Activated B cell treated with CpG ODN at 0.5 μM for 24 hours (primary cell): ENCODE measurements around the gene SLC7A4. TPM values are rescaled to one million over a fixed set of nuclear protein-coding genes. Genes with fewer than 3 reads are reported as not detected.
"Not testable (repeated sequence)": the region's sequence is repeated elsewhere in the genome, so short reads cannot be mapped to it uniquely, and the experiment has no call there.

Source experiments
- ATAC-seq: fragments of 200-7000 bp; cut with Tn5 transposase; one replicate; pipeline ENCODE4 v1.10.0; 2021; ENCODE audit warnings: low read depth, mild to moderate bottlenecking, moderate library complexity
- CTCF ChIA-PET: fragments of 350-600 bp; sonication (Branson Sonifier 250); formaldehyde crosslinking; loops from one replicate; lab custom pipeline; 2021; ENCODE audit warnings: antibody characterized with exemption; lab: Charles Lee
- POLR2A ChIA-PET: fragments of 350-600 bp; sonication (Branson Sonifier 250); formaldehyde crosslinking; loops from one replicate; lab custom pipeline; 2021; ENCODE audit warnings: antibody characterized with exemption; lab: Charles Lee
- DNase-seq: peaks from one replicate; pipeline ENCODE4 v3.0.0; 2022
- H3K27ac Mint-ChIP-seq: one replicate; pipeline ENCODE4 v1.8.0; 2020; ENCODE audit warnings: mixed read lengths
- H3K27me3 Mint-ChIP-seq: one replicate; pipeline ENCODE4 v1.8.0; 2021; ENCODE audit warnings: mixed read lengths
- H3K36me3 Mint-ChIP-seq: one replicate; pipeline ENCODE4 v1.8.0; 2021; ENCODE audit warnings: low read depth, mixed read lengths
- H3K4me1 Mint-ChIP-seq: one replicate; pipeline ENCODE4 v1.8.0; 2021; ENCODE audit warnings: mixed read lengths
- H3K4me3 Mint-ChIP-seq: one replicate; pipeline ENCODE4 v1.8.0; 2020; ENCODE audit warnings: mild to moderate bottlenecking, mixed read lengths
- H3K9me3 Mint-ChIP-seq: one replicate; pipeline ENCODE4 v1.8.0; 2020; ENCODE audit warnings: mixed read lengths
- intact Hi-C: fragments of 100-400 bp; cut with micrococcal nuclease; formaldehyde crosslinking; loops from one replicate; pipeline ENCODE4 v1.15.1; 2024
- total RNA-seq: library from RNA; stranded (reverse); gene quantifications from 2 replicates; pipeline ENCODE4 v1.2.3, GENCODE V29; 2022
- TF ChIP-seq, protein P1 (sequence below): fragments of 200-600 bp; IDR thresholded peaks from one replicate; pipeline ENCODE4 v1.8.0; 2022; ENCODE audit warnings: antibody characterized with exemption, mild to moderate bottlenecking

Gene SLC7A4
- total RNA-seq, 1 donor from 2014 or later = not detected

DNA sequence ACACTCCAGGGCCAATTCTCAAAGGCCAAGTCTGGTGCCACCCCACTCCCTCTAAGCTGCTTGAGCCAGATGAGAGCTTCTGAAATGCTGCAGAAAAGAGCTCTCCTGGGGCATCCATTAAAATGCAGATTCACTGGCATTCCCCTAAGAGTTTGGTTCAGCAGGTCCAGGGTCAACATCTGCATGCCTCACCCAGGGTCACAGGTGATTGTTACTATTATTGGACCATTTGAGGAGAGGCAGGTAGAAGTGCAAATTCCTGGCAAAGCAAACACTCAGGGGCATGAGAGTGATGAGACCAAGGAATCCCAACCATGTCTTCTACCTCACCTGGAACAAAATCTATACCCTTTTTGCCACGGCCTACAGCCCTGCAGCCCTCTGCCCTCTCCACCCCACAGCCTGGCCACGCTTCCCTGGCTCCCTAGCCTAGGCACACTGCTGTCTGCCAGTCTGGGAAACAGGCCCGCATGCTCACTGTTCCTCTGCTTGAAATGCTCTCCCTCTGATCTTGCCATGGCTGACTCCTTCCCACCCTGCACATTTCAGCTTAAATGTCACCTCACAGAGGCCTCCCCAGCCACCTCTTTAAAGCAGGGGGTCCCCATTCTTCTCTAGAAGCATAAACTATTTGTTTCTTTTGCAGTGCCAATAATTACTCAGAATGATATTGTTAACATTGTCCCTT lies 21.8 kb downstream of the SLC7A4 start:
- Mint-ChIP-seq H3K4me1 (peaks cover 24% of the 10 kb centered on the region), H3K27ac (no peak overlapping the region), H3K4me3 (no peak overlapping the region), H3K36me3 (no peaks in the 10 kb centered on the region), H3K27me3 (no peaks in the 10 kb centered on the region), H3K9me3 (no peaks in the 10 kb centered on the region)
- DNase-seq (no peak), ATAC-seq (no peak)
- CTCF ChIA-PET = no interaction called here
- POLR2A ChIA-PET = no interaction called here
- TF ChIP-seq, protein P1, sequence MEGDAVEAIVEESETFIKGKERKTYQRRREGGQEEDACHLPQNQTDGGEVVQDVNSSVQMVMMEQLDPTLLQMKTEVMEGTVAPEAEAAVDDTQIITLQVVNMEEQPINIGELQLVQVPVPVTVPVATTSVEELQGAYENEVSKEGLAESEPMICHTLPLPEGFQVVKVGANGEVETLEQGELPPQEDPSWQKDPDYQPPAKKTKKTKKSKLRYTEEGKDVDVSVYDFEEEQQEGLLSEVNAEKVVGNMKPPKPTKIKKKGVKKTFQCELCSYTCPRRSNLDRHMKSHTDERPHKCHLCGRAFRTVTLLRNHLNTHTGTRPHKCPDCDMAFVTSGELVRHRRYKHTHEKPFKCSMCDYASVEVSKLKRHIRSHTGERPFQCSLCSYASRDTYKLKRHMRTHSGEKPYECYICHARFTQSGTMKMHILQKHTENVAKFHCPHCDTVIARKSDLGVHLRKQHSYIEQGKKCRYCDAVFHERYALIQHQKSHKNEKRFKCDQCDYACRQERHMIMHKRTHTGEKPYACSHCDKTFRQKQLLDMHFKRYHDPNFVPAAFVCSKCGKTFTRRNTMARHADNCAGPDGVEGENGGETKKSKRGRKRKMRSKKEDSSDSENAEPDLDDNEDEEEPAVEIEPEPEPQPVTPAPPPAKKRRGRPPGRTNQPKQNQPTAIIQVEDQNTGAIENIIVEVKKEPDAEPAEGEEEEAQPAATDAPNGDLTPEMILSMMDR = no peak
- intact Hi-C loops = loop anchor here (5.0 kb wide), 1 partner anchor 308 kb away; no protein-coding TSS in a partner anchor

DNA sequence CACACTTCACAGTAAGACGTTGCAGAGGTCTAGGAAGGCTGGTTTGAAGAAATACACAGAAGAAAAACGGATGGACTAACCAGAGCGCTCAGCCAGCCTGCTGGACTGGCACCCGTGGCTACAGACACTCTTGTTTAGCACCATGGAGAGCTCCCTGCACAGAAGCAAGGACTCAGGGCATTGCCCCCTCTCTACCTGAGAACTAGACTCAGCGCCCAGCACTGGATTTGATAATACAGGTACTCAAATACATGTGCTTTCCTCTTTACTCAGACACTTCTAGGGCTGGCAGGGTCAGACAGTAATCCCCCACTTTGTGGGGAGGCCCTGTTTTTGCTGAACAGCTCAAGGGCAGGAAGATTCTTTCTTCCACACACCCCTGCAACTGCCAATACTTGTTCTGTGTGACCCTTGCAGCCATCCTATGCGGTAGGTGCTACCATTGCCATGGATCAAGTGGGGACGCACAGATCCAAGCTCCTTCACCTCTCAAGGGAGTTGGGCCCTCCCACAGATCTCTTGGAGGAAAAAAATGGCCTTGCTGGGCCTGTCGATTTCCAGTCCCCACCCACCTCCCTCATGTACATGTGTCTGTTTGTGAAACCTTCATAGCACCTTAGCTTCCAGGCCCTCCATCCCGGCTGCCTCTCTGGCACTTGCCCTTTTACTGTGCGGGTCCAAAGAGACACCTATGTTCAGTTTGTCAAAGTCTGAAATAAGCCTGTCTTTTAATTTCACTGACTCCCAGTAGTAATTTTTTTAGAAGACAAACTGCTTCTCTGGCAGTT lies 22.5 kb downstream of the SLC7A4 start:
- TF ChIP-seq, protein P1 = no peak
- ChIA-PET CTCF (no interaction called here), POLR2A (no interaction called here)
- intact Hi-C loops = loop anchor here (5.0 kb wide), 1 partner anchor 308 kb away; no protein-coding TSS in a partner anchor
- Mint-ChIP-seq H3K36me3 (no peaks in the 10 kb centered on the region), H3K4me3 (no peak overlapping the region), H3K27me3 (no peaks in the 10 kb centered on the region), H3K9me3 (no peaks in the 10 kb centered on the region), H3K4me1 (peaks cover 16% of the 10 kb centered on the region), H3K27ac (no peak overlapping the region)
- no peak for ATAC-seq
- no peak for DNase-seq

DNA sequence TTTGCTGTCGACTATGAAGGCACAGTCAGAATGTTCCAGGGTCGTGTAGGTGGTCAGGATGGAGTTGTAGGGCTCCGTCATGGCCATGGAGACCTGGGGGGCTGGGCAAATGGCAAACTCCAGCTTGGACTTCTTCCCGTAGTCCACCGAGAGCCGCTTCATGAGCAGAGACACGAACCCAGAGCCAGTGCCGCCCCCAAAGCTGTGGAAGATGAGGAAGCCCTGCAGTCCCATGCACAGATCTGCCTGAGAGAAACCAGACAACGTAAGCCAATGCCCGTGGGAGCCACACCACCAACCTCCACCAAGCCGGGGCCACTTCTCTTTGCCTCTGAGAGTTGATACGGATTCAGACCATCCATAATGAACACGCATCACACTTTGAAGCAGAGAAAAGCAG lies 23.2 kb downstream of the SLC7A4 start:
- H3K9me3 Mint-ChIP-seq, ATAC-seq, intact Hi-C loops, H3K36me3 Mint-ChIP-seq, DNase-seq, H3K27me3 Mint-ChIP-seq, H3K4me3 Mint-ChIP-seq, H3K27ac Mint-ChIP-seq, POLR2A ChIA-PET, CTCF ChIA-PET: not testable (repeated sequence)
- peaks cover 10% of the 10 kb centered on the region for H3K4me1 Mint-ChIP-seq

DNA sequence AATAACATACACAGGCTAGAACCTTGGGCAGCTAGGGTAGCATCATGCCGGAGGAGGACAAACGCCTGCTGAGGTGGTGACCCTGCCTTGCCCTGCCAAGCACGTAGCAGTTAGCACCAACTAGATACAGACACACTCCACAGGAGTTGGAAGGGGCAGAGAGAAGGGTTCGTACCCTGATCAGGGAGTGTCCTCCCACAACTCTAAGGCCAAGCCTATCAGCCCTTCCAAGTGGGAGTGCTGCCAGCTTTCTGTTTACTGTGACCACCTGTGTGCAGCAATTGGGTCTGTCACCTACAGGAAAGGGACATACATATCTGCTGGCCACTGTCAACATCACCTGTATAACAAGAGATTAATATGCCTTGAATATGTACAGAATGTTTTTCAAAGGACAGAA lies 28.6 kb downstream of the SLC7A4 start:
- ChIA-PET POLR2A (interaction anchor here (3.5 to 6.5 kb wide), 2 partner anchors 10 to 22 kb away, joined by 37 to 90 read pairs; partner anchors contain the start of genes LZTR1 and P2RX6), CTCF (no interaction called here)
- peaks cover 26% of the 10 kb centered on the region for H3K4me1 Mint-ChIP-seq
- peak overlapping the region; percentile 98 for H3K27ac Mint-ChIP-seq
- intact Hi-C loops = loop anchor here (2.0 to 5.0 kb wide), 2 partner anchors 36 to 887 kb away; partner anchors contain the start of genes AIFM3, RANBP1 and TRMT2A
- no peaks in the 10 kb centered on the region for H3K9me3 Mint-ChIP-seq
- H3K27me3 Mint-ChIP-seq = no peaks in the 10 kb centered on the region
- H3K36me3 Mint-ChIP-seq = peaks cover 17% of the 10 kb centered on the region
- DNase-seq (no peak), ATAC-seq (no peak)
- TF ChIP-seq, protein P1 = no peak
- peak overlapping the region; percentile 93 for H3K4me3 Mint-ChIP-seq

DNA sequence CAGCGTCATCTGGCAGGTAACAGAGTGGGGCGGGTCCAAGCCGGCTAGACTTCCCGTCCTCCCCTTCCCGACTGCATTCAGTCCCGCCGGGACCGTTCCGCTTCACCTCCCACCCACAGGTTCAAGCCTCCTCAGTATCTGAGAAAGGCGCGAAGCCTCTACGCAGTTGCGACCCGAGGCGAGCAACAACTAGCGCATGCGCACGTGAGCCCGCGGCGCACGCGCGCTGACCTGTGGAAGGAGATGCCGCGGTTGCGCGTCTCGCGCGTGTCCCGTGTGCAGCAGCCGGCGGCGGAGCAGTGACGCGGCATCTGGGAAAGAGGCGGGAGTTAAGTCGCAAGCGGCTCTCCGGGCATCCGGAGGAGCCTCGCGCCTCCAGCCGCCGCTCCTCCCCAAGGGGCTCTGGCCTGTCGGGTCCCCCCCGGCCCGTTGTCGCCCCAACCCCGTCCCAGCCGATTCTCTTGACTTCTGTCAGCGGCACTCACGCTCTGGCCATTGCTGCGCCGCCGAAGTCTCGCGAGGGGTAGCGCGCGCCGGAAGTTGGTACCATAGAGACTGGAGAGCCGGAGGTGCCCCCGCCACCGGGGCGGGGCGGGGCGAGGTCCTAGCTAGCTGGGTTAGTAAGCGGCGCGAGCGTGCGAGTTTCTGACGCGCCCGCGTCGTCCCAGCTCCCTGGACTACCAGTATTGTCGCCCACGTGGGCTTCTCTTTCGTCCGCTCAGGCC lies 30.6 kb downstream of the SLC7A4 start, which contains the start of gene THAP7:
Gene THAP7 (minus strand): TSS at position 518 of the 725 bp plus-strand sequence. CDS start 207 bp downstream, at position 311.
- peaks cover 26% of the 10 kb centered on the region for H3K4me1 Mint-ChIP-seq
- DNase-seq = peak; percentile 97
- peak within 1 kb of the TSS; percentile 93 for H3K4me3 Mint-ChIP-seq
- TF ChIP-seq, protein P1 = no peak
- no peaks in the 10 kb centered on the region for H3K9me3 Mint-ChIP-seq
- intact Hi-C loops = loop anchor here (1.0 to 5.0 kb wide), 8 partner anchors 13 to 885 kb away; partner anchors contain the start of genes AIFM3, CRKL, LZTR1 and PI4KA
- CTCF ChIA-PET = interaction anchor here (1.3 kb wide), 1 partner anchor 40 kb away, joined by 3 read pairs; no protein-coding TSS in a partner anchor
- H3K27me3 Mint-ChIP-seq = no peaks in the 10 kb centered on the region
- peaks cover 28% of the 10 kb centered on the region for H3K36me3 Mint-ChIP-seq
- POLR2A ChIA-PET = interaction anchor here (0.6 to 6.5 kb wide), 9 partner anchors 12 to 885 kb away, joined by 4 to 90 read pairs (median 5); partner anchors contain the start of genes CRKL, LRRC74B, LZTR1 and P2RX6
- peak within 1 kb of the TSS; percentile 98 for H3K27ac Mint-ChIP-seq
- ATAC-seq = peak; percentile 88
